ENCODE data around the gene FGF10.

- TF ChIP-seq CTCF (conservative IDR thresholded peaks at IDR 0.05; ENCODE audit: low read depth, low read length), result no peak
- no peak for TF ChIP-seq EZH2 (IDR thresholded peaks at IDR 0.05; ENCODE audit: borderline replicate concordance, low read depth, low read length, poor library complexity, severe bottlenecking)
These were observed 7.1 kb upstream of the FGF10 start for GRCh38 chr5:44396312-44396711.

Measured in A673 (cell line).